ENCODE results near the gene AIP.

AIP gene

DNA sequence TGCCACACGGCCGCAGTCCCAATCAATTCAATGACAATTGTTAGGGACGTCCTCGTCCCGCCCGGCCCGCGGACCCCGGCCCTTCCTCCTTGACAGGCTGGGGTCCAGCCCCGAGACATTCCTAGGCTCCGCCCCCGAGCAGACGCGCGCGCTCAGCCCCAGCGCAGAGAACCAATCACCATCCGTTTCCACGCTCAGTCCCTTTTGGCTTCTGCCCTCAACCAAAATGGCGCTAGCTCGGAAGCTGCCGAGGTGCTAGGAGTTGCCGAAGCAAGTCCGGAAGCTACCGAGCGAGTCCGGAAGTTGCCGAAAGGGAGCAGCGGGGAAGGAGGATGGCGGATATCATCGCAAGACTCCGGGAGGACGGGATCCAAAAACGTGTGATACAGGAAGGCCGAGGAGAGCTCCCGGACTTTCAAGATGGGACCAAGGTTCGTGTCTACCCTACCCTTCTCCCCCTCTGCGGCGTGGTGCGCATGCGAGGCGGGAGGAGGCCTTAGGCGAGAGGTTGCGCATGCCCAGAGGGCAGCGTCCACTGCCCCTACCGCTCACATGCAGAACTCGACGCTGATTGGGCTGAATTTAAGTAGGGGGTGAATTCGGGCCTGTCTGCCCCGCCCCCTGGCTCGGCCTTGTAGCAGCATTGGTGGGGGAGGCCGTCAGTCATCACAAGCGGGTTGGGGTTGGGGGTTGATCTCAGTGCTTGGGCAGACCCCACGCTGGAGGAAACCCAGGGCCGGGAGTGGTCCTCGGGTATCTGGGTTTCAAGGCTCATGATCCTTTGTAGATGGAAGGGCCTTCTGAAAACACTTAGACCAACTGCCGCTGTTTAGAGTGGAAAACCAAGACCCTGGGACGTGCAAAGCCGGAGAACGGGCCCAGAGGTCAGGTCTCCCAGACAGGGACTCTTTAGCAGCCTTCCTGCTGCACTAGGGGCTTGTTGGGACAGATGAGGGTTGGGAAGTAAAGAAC, at the start of gene AIP:
Gene AIP (plus strand): TSS at position 200 of the 972 bp plus-strand sequence. CDS start 133 bp downstream, at position 333.
- ChIA-PET POLR2A (interaction anchor here (0.6 to 1.6 kb wide), 11 partner anchors 9 to 823 kb away, joined by 3 to 11 read pairs (median 4); partner anchors contain the start of genes PPP1CA, RAD9A and TMEM134), CTCF (interaction anchor here (0.6 to 0.8 kb wide), 2 partner anchors 89 to 429 kb away, joined by 3 to 4 read pairs; no protein-coding TSS in a partner anchor)
- H3K4me1 ChIP-seq (ENCODE audit: control insufficient read depth, insufficient read depth, low read length) = no peaks in the 10 kb centered on the region
- no peaks in the 10 kb centered on the region for H3K9me3 ChIP-seq (ENCODE audit: control insufficient read depth, insufficient read depth, low read depth, low read length)
- peak within 1 kb of the TSS; percentile 45; the same call in 1 of the 2 replicates for H3K27ac ChIP-seq (ENCODE audit: extremely low read depth, low read depth, low read length)
- H3K36me3 ChIP-seq (ENCODE audit: control insufficient read depth in 2 of 2, insufficient read depth in 1 of 2, low read length in 2 of 2) = peaks cover 0 to 18% of the 10 kb centered on the region in 2 experiments; a peak in 1 of 3 replicates
- H3K4me3 ChIP-seq (ENCODE audit: low read depth, low read length) = peak within 1 kb of the TSS; percentile 77
- TF ChIP-seq KLF7 (tag by site-specific recombination; IDR thresholded peaks at IDR 0.05; ENCODE audit: borderline replicate concordance) (no peak), SP3 (tag by site-specific recombination; IDR thresholded peaks at IDR 0.05) (peak; percentile 94), ZBTB20 (tag by site-specific recombination; IDR thresholded peaks at IDR 0.05) (0 out of 2 replicates have a peak, but pooled peaks have one; percentile 13), GLIS2 (tag by site-specific recombination; IDR thresholded peaks at IDR 0.05) (peak; percentile 66), ZNF621 (tag by site-specific recombination; IDR thresholded peaks at IDR 0.05) (no peak), KLF8 (tag by site-specific recombination; IDR thresholded peaks at IDR 0.05) (0 out of 2 replicates have a peak, but pooled peaks have one; percentile 10), ZNF266 (tag by site-specific recombination; IDR thresholded peaks at IDR 0.05; ENCODE audit: low read depth) (no peak), ZNF610 (tag by site-specific recombination; IDR thresholded peaks at IDR 0.05; ENCODE audit: borderline replicate concordance) (peak; percentile 79; the same call in 1 of the 2 replicates), FEZF1 (tag by site-specific recombination; IDR thresholded peaks at IDR 0.05) (no peak), ZNF394 (tag by site-specific recombination; IDR thresholded peaks at IDR 0.05; ENCODE audit: borderline replicate concordance) (peak; percentile 59; the same call in 1 of the 2 replicates), ZNF2 (tag by site-specific recombination; IDR thresholded peaks at IDR 0.05) (peak; percentile 84), ZNF324 (tag by site-specific recombination; IDR thresholded peaks at IDR 0.05) (0 out of 2 replicates have a peak, but pooled peaks have one; percentile 33), ZNF626 (tag by site-specific recombination; IDR thresholded peaks at IDR 0.05) (no peak)
- TF ChIP-seq, protein P1, sequence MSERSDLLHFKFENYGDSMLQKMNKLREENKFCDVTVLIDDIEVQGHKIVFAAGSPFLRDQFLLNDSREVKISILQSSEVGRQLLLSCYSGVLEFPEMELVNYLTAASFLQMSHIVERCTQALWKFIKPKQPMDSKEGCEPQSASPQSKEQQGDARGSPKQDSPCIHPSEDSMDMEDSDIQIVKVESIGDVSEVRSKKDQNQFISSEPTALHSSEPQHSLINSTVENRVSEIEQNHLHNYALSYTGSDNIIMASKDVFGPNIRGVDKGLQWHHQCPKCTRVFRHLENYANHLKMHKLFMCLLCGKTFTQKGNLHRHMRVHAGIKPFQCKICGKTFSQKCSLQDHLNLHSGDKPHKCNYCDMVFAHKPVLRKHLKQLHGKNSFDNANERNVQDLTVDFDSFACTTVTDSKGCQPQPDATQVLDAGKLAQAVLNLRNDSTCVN (tag by site-specific recombination; optimal IDR thresholded peaks at IDR 0.05) = peak; percentile 64
- TF ChIP-seq, protein P2, sequence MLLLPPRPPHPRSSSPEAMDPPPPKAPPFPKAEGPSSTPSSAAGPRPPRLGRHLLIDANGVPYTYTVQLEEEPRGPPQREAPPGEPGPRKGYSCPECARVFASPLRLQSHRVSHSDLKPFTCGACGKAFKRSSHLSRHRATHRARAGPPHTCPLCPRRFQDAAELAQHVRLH (tag by site-specific recombination; IDR thresholded peaks at IDR 0.05) = peak; percentile 85
- TF ChIP-seq, protein P3, sequence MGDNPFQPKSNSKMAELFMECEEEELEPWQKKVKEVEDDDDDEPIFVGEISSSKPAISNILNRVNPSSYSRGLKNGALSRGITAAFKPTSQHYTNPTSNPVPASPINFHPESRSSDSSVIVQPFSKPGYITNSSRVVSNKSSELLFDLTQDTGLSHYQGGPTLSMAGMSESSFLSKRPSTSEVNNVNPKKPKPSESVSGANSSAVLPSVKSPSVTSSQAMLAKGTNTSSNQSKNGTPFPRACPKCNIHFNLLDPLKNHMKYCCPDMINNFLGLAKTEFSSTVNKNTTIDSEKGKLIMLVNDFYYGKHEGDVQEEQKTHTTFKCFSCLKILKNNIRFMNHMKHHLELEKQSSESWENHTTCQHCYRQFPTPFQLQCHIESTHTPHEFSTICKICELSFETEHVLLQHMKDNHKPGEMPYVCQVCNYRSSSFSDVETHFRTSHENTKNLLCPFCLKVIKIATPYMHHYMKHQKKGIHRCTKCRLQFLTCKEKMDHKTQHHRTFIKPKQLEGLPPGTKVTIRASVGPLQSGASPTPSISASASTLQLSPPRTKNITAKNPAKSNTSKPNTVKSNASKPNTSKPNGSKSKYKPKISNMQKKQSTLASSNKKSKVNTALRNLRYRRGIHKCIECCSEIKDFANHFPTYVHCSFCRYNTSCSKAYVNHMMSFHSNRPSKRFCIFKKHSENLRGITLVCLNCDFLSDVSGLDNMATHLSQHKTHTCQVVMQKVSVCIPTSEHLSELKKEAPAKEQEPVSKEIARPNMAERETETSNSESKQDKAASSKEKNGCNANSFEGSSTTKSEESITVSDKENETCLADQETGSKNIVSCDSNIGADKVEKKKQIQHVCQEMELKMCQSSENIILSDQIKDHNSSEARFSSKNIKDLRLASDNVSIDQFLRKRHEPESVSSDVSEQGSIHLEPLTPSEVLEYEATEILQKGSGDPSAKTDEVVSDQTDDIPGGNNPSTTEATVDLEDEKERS (tag by site-specific recombination; IDR thresholded peaks at IDR 0.05) = no peak
- TF ChIP-seq, protein P4, sequence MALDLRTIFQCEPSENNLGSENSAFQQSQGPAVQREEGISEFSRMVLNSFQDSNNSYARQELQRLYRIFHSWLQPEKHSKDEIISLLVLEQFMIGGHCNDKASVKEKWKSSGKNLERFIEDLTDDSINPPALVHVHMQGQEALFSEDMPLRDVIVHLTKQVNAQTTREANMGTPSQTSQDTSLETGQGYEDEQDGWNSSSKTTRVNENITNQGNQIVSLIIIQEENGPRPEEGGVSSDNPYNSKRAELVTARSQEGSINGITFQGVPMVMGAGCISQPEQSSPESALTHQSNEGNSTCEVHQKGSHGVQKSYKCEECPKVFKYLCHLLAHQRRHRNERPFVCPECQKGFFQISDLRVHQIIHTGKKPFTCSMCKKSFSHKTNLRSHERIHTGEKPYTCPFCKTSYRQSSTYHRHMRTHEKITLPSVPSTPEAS (tag by site-specific recombination; IDR thresholded peaks at IDR 0.05) = no peak
- TF ChIP-seq, protein P5, sequence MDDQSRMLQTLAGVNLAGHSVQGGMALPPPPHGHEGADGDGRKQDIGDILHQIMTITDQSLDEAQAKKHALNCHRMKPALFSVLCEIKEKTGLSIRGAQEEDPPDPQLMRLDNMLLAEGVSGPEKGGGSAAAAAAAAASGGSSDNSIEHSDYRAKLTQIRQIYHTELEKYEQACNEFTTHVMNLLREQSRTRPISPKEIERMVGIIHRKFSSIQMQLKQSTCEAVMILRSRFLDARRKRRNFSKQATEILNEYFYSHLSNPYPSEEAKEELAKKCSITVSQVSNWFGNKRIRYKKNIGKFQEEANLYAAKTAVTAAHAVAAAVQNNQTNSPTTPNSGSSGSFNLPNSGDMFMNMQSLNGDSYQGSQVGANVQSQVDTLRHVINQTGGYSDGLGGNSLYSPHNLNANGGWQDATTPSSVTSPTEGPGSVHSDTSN (CRISPR knock-in tag; IDR thresholded peaks at IDR 0.05) = 0 out of 2 replicates have a peak, but pooled peaks have one; percentile 61
- TF ChIP-seq, protein P6, sequence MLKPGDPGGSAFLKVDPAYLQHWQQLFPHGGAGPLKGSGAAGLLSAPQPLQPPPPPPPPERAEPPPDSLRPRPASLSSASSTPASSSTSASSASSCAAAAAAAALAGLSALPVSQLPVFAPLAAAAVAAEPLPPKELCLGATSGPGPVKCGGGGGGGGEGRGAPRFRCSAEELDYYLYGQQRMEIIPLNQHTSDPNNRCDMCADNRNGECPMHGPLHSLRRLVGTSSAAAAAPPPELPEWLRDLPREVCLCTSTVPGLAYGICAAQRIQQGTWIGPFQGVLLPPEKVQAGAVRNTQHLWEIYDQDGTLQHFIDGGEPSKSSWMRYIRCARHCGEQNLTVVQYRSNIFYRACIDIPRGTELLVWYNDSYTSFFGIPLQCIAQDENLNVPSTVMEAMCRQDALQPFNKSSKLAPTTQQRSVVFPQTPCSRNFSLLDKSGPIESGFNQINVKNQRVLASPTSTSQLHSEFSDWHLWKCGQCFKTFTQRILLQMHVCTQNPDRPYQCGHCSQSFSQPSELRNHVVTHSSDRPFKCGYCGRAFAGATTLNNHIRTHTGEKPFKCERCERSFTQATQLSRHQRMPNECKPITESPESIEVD (tag by site-specific recombination; IDR thresholded peaks at IDR 0.05) = no peak
- TF ChIP-seq, protein P7, sequence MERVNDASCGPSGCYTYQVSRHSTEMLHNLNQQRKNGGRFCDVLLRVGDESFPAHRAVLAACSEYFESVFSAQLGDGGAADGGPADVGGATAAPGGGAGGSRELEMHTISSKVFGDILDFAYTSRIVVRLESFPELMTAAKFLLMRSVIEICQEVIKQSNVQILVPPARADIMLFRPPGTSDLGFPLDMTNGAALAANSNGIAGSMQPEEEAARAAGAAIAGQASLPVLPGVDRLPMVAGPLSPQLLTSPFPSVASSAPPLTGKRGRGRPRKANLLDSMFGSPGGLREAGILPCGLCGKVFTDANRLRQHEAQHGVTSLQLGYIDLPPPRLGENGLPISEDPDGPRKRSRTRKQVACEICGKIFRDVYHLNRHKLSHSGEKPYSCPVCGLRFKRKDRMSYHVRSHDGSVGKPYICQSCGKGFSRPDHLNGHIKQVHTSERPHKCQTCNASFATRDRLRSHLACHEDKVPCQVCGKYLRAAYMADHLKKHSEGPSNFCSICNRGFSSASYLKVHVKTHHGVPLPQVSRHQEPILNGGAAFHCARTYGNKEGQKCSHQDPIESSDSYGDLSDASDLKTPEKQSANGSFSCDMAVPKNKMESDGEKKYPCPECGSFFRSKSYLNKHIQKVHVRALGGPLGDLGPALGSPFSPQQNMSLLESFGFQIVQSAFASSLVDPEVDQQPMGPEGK (tag by site-specific recombination; IDR thresholded peaks at IDR 0.05) = peak; percentile 25; the same call in 1 of the 2 replicates
- TF ChIP-seq, protein P8, sequence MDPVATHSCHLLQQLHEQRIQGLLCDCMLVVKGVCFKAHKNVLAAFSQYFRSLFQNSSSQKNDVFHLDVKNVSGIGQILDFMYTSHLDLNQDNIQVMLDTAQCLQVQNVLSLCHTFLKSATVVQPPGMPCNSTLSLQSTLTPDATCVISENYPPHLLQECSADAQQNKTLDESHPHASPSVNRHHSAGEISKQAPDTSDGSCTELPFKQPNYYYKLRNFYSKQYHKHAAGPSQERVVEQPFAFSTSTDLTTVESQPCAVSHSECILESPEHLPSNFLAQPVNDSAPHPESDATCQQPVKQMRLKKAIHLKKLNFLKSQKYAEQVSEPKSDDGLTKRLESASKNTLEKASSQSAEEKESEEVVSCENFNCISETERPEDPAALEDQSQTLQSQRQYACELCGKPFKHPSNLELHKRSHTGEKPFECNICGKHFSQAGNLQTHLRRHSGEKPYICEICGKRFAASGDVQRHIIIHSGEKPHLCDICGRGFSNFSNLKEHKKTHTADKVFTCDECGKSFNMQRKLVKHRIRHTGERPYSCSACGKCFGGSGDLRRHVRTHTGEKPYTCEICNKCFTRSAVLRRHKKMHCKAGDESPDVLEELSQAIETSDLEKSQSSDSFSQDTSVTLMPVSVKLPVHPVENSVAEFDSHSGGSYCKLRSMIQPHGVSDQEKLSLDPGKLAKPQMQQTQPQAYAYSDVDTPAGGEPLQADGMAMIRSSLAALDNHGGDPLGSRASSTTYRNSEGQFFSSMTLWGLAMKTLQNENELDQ (tag by site-specific recombination; IDR thresholded peaks at IDR 0.05; ENCODE audit: low read depth) = no peak

Measured in HEK293 (cell line).